ENCODE measurements around the gene TIAM2. TPM values are rescaled to one million over a fixed set of nuclear protein-coding genes. Genes with fewer than 3 reads are reported as not detected.
A peak's percentile ranks its signal among the peaks of the same experiment; 100 is the strongest.

Gene TIAM2
- total RNA-seq, 1 donor from 2014 or later = 21.1 TPM

DNA sequence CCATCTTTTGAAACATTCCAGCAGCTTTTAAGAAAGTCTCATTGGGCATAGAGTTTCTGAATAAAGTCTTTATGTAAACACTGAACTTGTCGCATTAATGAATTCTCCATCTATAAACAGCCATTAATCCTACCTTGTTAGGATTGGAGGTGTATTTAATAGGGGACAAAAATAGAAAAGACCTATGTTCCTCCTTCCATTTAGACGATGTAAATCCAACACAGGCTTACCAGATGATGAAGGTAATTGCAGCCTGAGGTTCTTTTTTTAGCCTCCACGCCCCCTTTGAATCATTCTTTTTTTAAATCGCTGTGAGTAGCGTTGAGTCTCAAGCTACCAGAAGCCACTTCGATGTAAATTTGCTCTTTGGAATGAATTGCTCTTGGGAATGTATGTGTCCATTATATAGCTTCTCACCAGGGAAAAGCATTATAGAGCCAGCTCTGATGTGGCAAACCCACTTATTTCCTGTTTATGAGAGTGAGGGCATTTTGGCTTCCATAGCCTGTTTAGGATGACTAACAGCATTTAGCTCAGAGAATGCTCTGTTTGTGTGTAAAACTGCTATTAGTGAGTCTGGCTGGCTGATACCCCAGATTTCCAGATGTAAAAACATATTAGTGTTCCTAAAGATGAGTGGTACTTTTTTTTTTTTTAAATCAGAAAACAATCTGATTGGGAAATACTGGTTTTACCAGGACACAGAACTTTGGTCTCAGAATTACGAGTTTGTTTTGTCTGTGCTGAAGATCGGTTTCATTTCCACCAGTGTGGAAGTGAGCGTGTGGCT, 193.8 kb downstream of the TIAM2 start:
- Mint-ChIP-seq H3K4me1 (ENCODE audit: unreplicated experiment) (peaks cover 30% of the 10 kb centered on the region), H3K4me3 (ENCODE audit: unreplicated experiment) (no peak overlapping the region), H3K27ac (ENCODE audit: unreplicated experiment) (no peak overlapping the region), H3K36me3 (ENCODE audit: low read depth, unreplicated experiment) (peaks cover 7% of the 10 kb centered on the region), H3K9me3 (ENCODE audit: unreplicated experiment) (no peaks in the 10 kb centered on the region), H3K27me3 (ENCODE audit: unreplicated experiment) (no peaks in the 10 kb centered on the region)
- TF ChIP-seq, protein P1, sequence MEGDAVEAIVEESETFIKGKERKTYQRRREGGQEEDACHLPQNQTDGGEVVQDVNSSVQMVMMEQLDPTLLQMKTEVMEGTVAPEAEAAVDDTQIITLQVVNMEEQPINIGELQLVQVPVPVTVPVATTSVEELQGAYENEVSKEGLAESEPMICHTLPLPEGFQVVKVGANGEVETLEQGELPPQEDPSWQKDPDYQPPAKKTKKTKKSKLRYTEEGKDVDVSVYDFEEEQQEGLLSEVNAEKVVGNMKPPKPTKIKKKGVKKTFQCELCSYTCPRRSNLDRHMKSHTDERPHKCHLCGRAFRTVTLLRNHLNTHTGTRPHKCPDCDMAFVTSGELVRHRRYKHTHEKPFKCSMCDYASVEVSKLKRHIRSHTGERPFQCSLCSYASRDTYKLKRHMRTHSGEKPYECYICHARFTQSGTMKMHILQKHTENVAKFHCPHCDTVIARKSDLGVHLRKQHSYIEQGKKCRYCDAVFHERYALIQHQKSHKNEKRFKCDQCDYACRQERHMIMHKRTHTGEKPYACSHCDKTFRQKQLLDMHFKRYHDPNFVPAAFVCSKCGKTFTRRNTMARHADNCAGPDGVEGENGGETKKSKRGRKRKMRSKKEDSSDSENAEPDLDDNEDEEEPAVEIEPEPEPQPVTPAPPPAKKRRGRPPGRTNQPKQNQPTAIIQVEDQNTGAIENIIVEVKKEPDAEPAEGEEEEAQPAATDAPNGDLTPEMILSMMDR (IDR thresholded peaks at IDR 0.05; ENCODE audit: unreplicated experiment) = no peak
- no peak for DNase-seq (ENCODE audit: low spot score)

DNA sequence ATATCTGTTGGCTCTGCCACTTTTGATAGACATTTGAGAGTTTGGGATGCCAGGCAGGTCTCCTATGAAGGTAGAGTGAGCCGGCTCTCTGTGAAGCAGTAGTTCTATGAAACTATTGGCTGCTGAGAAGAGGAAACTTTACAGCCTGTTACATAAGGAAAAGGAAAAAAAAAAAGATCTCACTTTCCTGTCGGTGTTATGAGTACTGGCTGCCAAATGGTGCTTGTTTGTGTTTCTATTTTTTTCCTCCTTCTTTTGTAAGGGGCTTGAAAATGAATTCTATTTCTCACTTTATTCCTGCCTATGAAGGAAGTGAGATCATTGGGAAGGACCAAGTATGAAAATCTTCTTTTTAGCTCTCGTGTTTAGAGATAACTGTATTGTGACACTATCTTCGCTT, 195.6 kb downstream of the TIAM2 start:
- peaks cover 3% of the 10 kb centered on the region for H3K27me3 Mint-ChIP-seq (ENCODE audit: unreplicated experiment)
- no peak overlapping the region for H3K4me3 Mint-ChIP-seq (ENCODE audit: unreplicated experiment)
- no peak overlapping the region for H3K27ac Mint-ChIP-seq (ENCODE audit: unreplicated experiment)
- H3K9me3 Mint-ChIP-seq (ENCODE audit: unreplicated experiment) = no peaks in the 10 kb centered on the region
- DNase-seq (ENCODE audit: low spot score) = no peak
- peaks cover 18% of the 10 kb centered on the region for H3K36me3 Mint-ChIP-seq (ENCODE audit: low read depth, unreplicated experiment)
- peaks cover 29% of the 10 kb centered on the region for H3K4me1 Mint-ChIP-seq (ENCODE audit: unreplicated experiment)
- TF ChIP-seq, protein P1 (IDR thresholded peaks at IDR 0.05; ENCODE audit: unreplicated experiment) = no peak

DNA sequence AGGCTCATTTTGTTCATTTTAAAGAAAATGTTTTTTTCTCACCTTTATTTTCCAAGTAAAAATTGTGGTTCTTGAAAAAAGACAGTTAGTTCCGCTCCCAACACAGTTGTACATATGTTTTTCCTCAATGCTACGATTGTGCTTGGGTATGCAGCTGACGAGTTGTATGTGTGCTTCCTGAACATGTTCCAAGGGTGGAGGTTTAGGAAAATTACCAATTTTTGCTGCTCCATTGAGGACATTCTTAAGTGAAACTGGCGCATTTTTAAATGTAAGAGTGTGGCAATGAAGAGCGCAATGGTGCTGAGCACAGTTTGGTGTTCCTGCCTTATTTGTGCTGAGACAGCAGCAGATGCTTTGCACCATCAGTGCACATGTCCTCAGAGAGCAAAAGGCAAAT, 198.4 kb downstream of the TIAM2 start:
- peaks cover 24% of the 10 kb centered on the region for H3K4me1 Mint-ChIP-seq (ENCODE audit: unreplicated experiment)
- no peak overlapping the region for H3K4me3 Mint-ChIP-seq (ENCODE audit: unreplicated experiment)
- peaks cover 32% of the 10 kb centered on the region for H3K36me3 Mint-ChIP-seq (ENCODE audit: low read depth, unreplicated experiment)
- peaks cover 3% of the 10 kb centered on the region for H3K27me3 Mint-ChIP-seq (ENCODE audit: unreplicated experiment)
- no peak for DNase-seq (ENCODE audit: low spot score)
- H3K9me3 Mint-ChIP-seq (ENCODE audit: unreplicated experiment) = no peaks in the 10 kb centered on the region
- H3K27ac Mint-ChIP-seq (ENCODE audit: unreplicated experiment) = no peak overlapping the region
- TF ChIP-seq, protein P1 (IDR thresholded peaks at IDR 0.05; ENCODE audit: unreplicated experiment) = no peak

DNA sequence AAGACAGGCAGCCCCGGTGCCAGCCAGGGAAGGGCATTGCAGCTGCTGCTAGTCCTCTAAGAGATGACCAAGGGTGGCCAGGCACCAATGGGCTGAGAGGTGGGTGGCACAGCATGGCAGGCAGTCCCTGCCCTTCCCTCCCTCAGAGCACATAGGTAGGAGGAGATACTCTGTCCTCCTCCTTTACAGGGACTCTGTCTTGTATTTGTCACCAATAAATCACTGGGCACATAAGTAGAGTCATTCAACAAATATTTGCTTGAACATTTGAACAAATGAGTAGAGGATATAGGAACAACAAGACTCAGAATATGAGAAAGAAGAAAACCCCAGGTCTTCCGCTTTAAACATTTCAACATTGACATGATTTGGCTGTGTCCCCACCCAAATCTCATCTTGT, 199.3 kb downstream of the TIAM2 start:
- Mint-ChIP-seq H3K9me3 (ENCODE audit: unreplicated experiment) (no peaks in the 10 kb centered on the region), H3K27ac (ENCODE audit: unreplicated experiment) (peak overlapping the region; percentile 1), H3K4me1 (ENCODE audit: unreplicated experiment) (peaks cover 18% of the 10 kb centered on the region), H3K27me3 (ENCODE audit: unreplicated experiment) (peaks cover 3% of the 10 kb centered on the region), H3K4me3 (ENCODE audit: unreplicated experiment) (no peak overlapping the region), H3K36me3 (ENCODE audit: low read depth, unreplicated experiment) (peaks cover 32% of the 10 kb centered on the region)
- TF ChIP-seq, protein P1 (IDR thresholded peaks at IDR 0.05; ENCODE audit: unreplicated experiment) = no peak
- DNase-seq (ENCODE audit: low spot score) = no peak

DNA sequence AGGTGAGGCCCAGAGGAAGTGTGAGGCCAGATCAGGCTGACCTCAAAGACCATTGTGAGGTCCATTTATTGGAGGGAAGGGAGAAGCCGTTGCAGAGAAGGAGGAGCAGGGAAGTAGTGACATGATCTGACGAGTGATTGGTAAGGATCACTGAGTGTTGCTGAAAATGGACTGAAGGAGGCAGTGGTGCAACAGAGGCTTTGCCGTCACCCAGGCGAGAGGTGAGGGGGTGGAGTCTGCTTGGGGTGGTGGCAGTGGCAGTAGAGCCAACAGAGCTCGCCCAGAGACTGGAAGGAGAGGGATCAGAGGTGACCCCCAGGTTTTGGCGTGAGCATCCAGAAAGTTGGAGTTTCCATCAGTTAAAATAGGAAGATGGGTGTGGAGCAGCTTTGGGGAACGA, 200.8 kb downstream of the TIAM2 start:
- Mint-ChIP-seq H3K4me3 (ENCODE audit: unreplicated experiment) (no peak overlapping the region), H3K9me3 (ENCODE audit: unreplicated experiment) (no peaks in the 10 kb centered on the region), H3K36me3 (ENCODE audit: low read depth, unreplicated experiment) (peaks cover 32% of the 10 kb centered on the region), H3K27ac (ENCODE audit: unreplicated experiment) (no peak overlapping the region), H3K27me3 (ENCODE audit: unreplicated experiment) (peaks cover 3% of the 10 kb centered on the region), H3K4me1 (ENCODE audit: unreplicated experiment) (peaks cover 3% of the 10 kb centered on the region)
- no peak for DNase-seq (ENCODE audit: low spot score)
- TF ChIP-seq, protein P1 (IDR thresholded peaks at IDR 0.05; ENCODE audit: unreplicated experiment) = no peak

Data from endothelial cell (in vitro differentiated cells).